Sigmoid colon (tissue), 4 donors: ENCODE results near the gene PSMA6.

Experiments
- CTCF ChIP-seq, 4 experiments: fragments of 450-650 bp in 3 of 4; fragments of 200-600 bp in 1 of 4; IDR thresholded peaks; one replicate each; pipeline ENCODE4 v1.5.1; 2016 to 2019; ENCODE audit warnings: antibody characterized with exemption in 4 of 4, mild to moderate bottlenecking in 3 of 4, moderate library complexity in 2 of 4
- EP300 ChIP-seq, 4 donors: sonication (generic); formaldehyde crosslinking; IDR thresholded peaks; one replicate each; pipeline ENCODE4 v1.6.1; 2017; ENCODE audit warnings: antibody characterized with exemption in 4 of 4
- POLR2A ChIP-seq, 2 donors: fragments of 450-650 bp; IDR thresholded peaks; one replicate each; pipeline ENCODE4 v1.6.1; 2016; ENCODE audit warnings: antibody characterized with exemption in 2 of 2, mild to moderate bottlenecking in 2 of 2, moderate library complexity in 2 of 2
- POLR2AphosphoS5 ChIP-seq, 4 donors: sonication (generic); formaldehyde crosslinking; IDR thresholded peaks; one replicate each; pipeline ENCODE4 v1.6.1; 2017; ENCODE audit warnings: antibody characterized with exemption in 4 of 4

- no peak for TF ChIP-seq CTCF (IDR thresholded peaks at IDR 0.05)
- TF ChIP-seq POLR2A (IDR thresholded peaks at IDR 0.05) = no peak
- no peak for TF ChIP-seq POLR2AphosphoS5 (IDR thresholded peaks at IDR 0.05)
- no peak for TF ChIP-seq EP300 (IDR thresholded peaks at IDR 0.05)
Observed at GRCh38 chr14:35317820-35318219, 25.6 kb downstream of the PSMA6 start.
